Measurements from ENCODE around the gene GATA3.

- TF ChIP-seq EP300 (conservative IDR thresholded peaks at IDR 0.05; ENCODE audit: poor library complexity, severe bottlenecking): no peak
- no peak for TF ChIP-seq CTCF (IDR thresholded peaks at IDR 0.05; ENCODE audit: poor library complexity, severe bottlenecking)
- no peak for TF ChIP-seq POLR2AphosphoS5 (IDR thresholded peaks at IDR 0.05)
- peak; percentile 59 for TF ChIP-seq EZH2 (IDR thresholded peaks at IDR 0.05; ENCODE audit: borderline replicate concordance, insufficient read depth, low read length, poor library complexity, severe bottlenecking)
- no peak for TF ChIP-seq REST (IDR thresholded peaks at IDR 0.05; ENCODE audit: borderline replicate concordance)
These were observed 4.0 kb downstream of the GATA3 start for GRCh38 chr10:8058274-8059111.

Data from neural cell (in vitro differentiated cells).